GM10266 (cell line): ENCODE data around the gene SMIM44.
"Not testable (repeated sequence)": the region's sequence is repeated elsewhere in the genome, so short reads cannot be mapped to it uniquely, and the experiment has no call there.

Experiments used
- DNase-seq: peaks from one replicate; pipeline ENCODE4 v3.0.0; 2012; ENCODE audit errors: extremely low spot score
- TF ChIP-seq, protein P1 (sequence below): IDR thresholded peaks from 2 replicates; pipeline ENCODE4 v1.5.1; 2012; ENCODE audit warnings: mild to moderate bottlenecking, low read depth; ENCODE audit not compliant: control insufficient read depth, insufficient read depth; ENCODE audit errors: missing control alignments

SMIM44 gene

DNA sequence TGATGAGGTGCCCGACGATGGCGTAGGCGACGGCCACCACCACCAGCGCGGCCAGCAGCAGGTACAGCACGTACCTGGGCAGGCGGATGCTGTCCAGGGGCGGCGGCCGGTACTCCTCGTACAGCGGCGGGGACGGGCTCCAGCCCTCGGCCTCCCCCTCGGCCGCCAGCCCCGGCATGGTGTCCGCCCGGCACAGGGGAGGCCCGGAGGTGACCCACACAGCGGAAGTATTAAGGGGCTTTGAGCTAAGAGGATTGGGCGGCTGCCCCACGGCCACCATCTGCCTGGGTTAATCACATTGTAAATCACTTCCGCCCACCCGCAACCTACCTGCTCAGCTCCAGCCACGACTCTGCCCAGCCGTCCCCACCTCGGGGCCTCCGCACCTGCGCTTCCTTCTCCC, at the start of gene SMIM44:
SMIM44 (minus strand) TSS at position 216 of the 403 bp plus-strand sequence; CDS start at position 178, 38 bp downstream.
- TF ChIP-seq, protein P1, sequence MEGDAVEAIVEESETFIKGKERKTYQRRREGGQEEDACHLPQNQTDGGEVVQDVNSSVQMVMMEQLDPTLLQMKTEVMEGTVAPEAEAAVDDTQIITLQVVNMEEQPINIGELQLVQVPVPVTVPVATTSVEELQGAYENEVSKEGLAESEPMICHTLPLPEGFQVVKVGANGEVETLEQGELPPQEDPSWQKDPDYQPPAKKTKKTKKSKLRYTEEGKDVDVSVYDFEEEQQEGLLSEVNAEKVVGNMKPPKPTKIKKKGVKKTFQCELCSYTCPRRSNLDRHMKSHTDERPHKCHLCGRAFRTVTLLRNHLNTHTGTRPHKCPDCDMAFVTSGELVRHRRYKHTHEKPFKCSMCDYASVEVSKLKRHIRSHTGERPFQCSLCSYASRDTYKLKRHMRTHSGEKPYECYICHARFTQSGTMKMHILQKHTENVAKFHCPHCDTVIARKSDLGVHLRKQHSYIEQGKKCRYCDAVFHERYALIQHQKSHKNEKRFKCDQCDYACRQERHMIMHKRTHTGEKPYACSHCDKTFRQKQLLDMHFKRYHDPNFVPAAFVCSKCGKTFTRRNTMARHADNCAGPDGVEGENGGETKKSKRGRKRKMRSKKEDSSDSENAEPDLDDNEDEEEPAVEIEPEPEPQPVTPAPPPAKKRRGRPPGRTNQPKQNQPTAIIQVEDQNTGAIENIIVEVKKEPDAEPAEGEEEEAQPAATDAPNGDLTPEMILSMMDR: no peak
- DNase-seq: no peak

DNA sequence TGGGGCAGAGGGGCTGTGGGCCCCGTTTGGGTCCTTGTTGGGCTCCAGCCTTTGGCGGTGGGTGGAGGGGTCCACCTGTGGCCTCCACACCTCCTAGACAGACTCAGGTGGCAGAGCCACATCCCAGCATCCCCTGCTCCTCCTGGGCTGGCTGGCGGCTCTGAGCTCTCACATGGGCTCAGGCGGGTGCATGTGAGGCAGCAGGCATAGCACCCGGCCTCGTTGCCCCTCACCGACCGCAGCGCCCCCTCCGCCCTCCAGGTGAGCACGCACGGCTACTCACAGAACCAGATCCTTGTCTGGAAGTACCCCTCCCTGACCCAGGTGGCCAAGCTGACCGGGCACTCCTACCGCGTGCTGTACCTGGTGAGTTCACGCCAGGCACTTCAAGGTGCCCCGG, 49.8 kb upstream of the SMIM44 start:
- TF ChIP-seq, protein P1: no peak
- DNase-seq: no peak

DNA sequence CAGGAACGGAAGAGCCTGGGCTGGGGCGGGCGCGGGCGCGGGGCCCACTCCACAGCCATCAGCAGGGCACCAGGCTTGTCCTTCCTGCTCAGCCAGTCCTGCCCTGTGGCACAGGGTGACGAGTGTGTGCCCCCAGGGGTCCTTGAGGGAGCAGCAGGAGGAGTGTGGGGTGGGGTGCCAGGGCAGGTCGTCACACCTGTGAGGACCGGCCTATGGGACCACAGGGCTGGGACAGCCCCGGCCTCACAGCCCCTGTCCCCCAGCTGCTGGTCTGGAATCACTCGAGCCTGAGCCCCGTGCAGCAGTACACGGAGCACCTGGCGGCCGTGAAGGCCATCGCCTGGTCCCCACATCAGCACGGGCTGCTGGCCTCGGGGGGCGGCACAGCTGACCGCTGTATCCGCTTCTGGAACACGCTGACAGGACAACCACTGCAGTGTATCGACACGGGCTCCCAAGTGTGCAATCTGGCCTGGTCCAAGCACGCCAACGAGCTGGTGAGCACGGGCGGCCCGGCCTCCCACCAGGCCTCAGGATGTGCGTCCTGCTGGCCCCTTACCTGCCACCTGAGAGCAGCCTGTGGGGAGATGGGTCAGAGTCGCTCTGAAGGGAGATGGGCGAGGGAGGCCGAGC, 49.0 kb upstream of the SMIM44 start:
- TF ChIP-seq, protein P1: no peak

DNA sequence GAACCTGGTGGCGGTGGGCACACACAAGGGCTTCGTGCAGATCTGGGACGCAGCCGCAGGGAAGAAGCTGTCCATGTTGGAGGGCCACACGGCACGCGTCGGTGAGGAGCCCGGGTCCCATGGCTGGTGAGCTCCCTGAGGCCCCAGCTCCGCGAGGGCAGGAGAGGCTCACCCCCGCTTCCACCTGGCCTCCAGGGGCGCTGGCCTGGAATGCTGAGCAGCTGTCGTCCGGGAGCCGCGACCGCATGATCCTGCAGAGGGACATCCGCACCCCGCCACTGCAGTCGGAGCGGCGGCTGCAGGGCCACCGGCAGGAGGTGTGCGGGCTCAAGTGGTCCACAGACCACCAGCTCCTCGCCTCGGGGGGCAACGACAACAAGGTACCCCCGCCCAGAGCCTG, 48.5 kb upstream of the SMIM44 start:
- DNase-seq: no peak
- TF ChIP-seq, protein P1: no peak

More for the DNA sequence above, 49.0 kb upstream of the SMIM44 start:
- no peak for DNase-seq

DNA sequence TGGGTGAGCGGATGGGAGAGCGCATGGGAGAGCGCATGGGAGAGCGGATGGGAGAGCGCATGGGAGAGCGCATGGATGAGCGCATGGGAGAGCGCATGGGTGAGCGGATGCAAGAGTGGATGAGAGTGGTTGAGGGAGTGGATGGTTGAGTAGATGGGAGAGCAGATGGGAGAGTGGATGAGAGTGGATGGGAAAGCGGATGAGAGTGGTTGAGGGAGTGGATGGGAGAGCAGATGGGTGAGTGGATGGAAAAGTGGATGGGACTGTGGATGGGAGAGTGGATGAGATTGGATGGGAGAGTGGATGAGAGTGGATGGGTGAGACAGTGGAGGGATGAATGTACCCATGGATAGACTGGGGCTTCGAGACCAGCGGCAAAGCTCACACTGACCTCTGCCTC, 47.1 kb upstream of the SMIM44 start:
- no peak for DNase-seq
- TF ChIP-seq, protein P1: no peak

DNA sequence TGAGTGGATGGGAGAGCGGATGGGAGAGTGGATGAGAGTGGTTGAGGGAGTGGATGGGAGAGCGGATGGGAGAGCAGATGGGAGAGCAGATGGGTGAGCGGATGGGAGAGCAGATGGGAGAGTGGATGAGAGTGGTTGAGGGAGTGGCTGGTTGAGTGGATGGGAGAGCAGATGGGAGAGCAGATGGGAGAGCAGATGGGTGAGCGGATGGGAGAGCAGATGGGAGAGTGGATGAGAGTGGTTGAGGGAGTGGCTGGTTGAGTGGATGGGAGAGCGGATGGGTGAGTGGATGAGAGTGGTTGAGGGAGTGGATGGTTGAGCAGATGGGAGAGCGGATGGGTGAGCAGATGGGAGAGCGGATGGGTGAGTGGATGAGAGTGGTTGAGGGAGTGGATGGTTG, 46.1 kb upstream of the SMIM44 start:
- DNase-seq: not testable (repeated sequence)

DNA sequence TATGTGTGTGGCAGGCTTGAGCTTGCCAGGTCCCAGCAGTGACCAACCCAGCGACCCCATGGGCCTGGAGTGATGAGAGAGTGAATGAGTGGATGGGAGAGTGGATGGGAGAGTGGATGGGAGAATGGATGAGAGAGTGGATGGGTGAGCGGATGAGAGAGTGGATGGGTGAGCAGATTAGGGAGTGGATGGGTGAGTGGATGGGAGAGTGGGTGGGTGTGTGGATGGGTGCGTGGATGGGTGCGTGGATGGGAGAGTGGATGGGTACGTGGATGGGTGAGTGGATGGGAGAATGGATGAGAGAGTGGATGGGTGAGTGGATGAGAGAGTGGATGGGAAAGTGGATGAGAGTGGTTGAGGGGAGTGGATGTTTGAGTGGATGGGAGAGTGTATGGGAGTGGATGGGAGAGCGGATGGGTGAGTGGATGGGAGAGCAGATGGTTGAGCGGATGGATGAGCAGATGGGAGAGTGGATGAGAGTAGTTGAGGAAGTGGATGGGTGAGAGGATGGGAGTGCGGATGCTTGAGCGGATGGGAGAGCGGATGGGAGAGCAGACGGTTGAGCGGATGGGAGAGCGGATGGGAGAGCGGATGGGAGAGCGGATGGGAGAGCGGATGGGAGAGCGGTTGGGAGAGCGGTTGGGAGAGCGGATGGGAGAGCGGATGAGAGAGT, 45.4 kb upstream of the SMIM44 start:
- no peak for DNase-seq
- TF ChIP-seq, protein P1: no peak
